Hematopoietic multipotent progenitor cell treated with erythropoietin and hydrocortisone succinate and interleukin-3 and kit ligand, for 17 days (in vitro differentiated cells): ENCODE measurements around the gene MAPK11.

Experiments used
- DNase-seq: peaks from one replicate; pipeline ENCODE4 v3.0.0-alpha.2; 2015; ENCODE audit warnings: low spot score

MAPK11 gene

GRCh38 chr22:50248196-50249081 lies 21.7 kb downstream of the MAPK11 start:
- DNase-seq, result no peak

- peak; percentile 22 for DNase-seq
Observed at GRCh38 chr22:50247748-50248147, 22.4 kb downstream of the MAPK11 start.

GRCh38 chr22:50246242-50247175 lies 23.7 kb downstream of the MAPK11 start:
- DNase-seq, result no peak

GRCh38 chr22:50245214-50246072 lies 24.7 kb downstream of the MAPK11 start:
- DNase-seq, result no peak

- peak; percentile 95 for DNase-seq
Observed at GRCh38 chr22:50244420-50245213, 25.6 kb downstream of the MAPK11 start, which contains the start of gene TUBGCP6. Gene TUBGCP6 (minus strand): TSS chr22:50245023. CDS start chr22:50244459, 564 bp downstream.

- peak; percentile 49 for DNase-seq
Observed at GRCh38 chr22:50243685-50244419, 26.3 kb downstream of the MAPK11 start.

- DNase-seq, result no peak
Observed at GRCh38 chr22:50242406-50242949, 27.7 kb downstream of the MAPK11 start.

GRCh38 chr22:50238755-50239154 lies 31.4 kb downstream of the MAPK11 start:
- no peak for DNase-seq

- no peak for DNase-seq
Observed at GRCh38 chr22:50236731-50237409, 33.3 kb downstream of the MAPK11 start.

GRCh38 chr22:50233223-50233622 lies 37.0 kb downstream of the MAPK11 start:
- no peak for DNase-seq

GRCh38 chr22:50232481-50233151 lies 37.6 kb downstream of the MAPK11 start:
- DNase-seq, result no peak

GRCh38 chr22:50229370-50229769 lies 40.8 kb downstream of the MAPK11 start:
- DNase-seq, result no peak

GRCh38 chr22:50228366-50228765 lies 41.8 kb downstream of the MAPK11 start:
- no peak for DNase-seq

GRCh38 chr22:50227579-50228215 lies 42.5 kb downstream of the MAPK11 start:
- no peak for DNase-seq

- no peak for DNase-seq
Observed at GRCh38 chr22:50226875-50227165, 43.4 kb downstream of the MAPK11 start.

GRCh38 chr22:50226063-50226874 lies 43.9 kb downstream of the MAPK11 start:
- DNase-seq, result no peak

- DNase-seq, result no peak
Observed at GRCh38 chr22:50225200-50225969, 44.8 kb downstream of the MAPK11 start.
